PC-9 (cell line): ENCODE data around the gene HSPA1L. TPM values are rescaled to one million over a fixed set of nuclear protein-coding genes. Genes with fewer than 3 reads are reported as not detected.
"Not testable (repeated sequence)": the region's sequence is repeated elsewhere in the genome, so short reads cannot be mapped to it uniquely, and the experiment has no call there.

Experiments
- Bru-seq: library from RNA; stranded (reverse); fragments of 400-500 nt; gene quantifications from one replicate; lab custom pipeline; 2021; lab: Mats Ljungman, UMichigan
- BruChase-seq, 2 experiments: library from RNA; stranded (reverse); fragments of 400-500 nt; gene quantifications; one replicate each; lab custom pipeline; 2021; lab: Mats Ljungman, UMichigan
- BruUV-seq: library from RNA; stranded (reverse); fragments of 400-500 nt; replicated peaks from 2 replicates; lab custom pipeline; 2021; lab: Mats Ljungman, UMichigan
- CTCF ChIA-PET: fragments of 300-600 bp; sonication (Branson Sonifier 250); formaldehyde crosslinking; loops from one replicate; lab custom pipeline; 2022; ENCODE audit warnings: antibody characterized with exemption; lab: Charles Lee
- POLR2A ChIA-PET: fragments of 300-600 bp; sonication (Branson Sonifier 250); formaldehyde crosslinking; loops from one replicate; lab custom pipeline; 2022; ENCODE audit warnings: antibody characterized with exemption; ENCODE audit not compliant: unreplicated experiment; lab: Charles Lee
- DNase-seq, 2 experiments: peaks; one replicate each; pipeline versions ENCODE4 v3.0.0 to v3.0.0-alpha.2; 2015 to 2022; ENCODE audit warnings: mixed read lengths in 1 of 2
- H2AFZ ChIP-seq: fragments of 200-600 bp; sonication (generic); 2 replicates; pipeline ENCODE4 v1.8.1; 2017; ENCODE audit warnings: antibody characterized with exemption
- H3F3A ChIP-seq: fragments of 200-600 bp; sonication (generic); 2 replicates; pipeline ENCODE4 v1.8.1; 2017; ENCODE audit warnings: antibody characterized with exemption, mild to moderate bottlenecking, low read depth; ENCODE audit not compliant: insufficient read depth
- H3K27ac ChIP-seq: fragments of 200-600 bp; sonication (generic); 2 replicates; pipeline ENCODE4 v1.6.1; 2016; ENCODE audit warnings: mixed run types
- H3K27me3 ChIP-seq: fragments of 200-600 bp; sonication (generic); 2 replicates; pipeline ENCODE4 v1.6.1; 2016; ENCODE audit warnings: low read depth, mixed run types; ENCODE audit not compliant: insufficient read depth
- H3K36me3 ChIP-seq: fragments of 200-600 bp; sonication (generic); 2 replicates; pipeline ENCODE4 v1.6.1; 2016; ENCODE audit warnings: low read depth, mixed run types
- H3K4me1 ChIP-seq: fragments of 200-600 bp; sonication (generic); replicated peaks from 2 replicates; pipeline ENCODE4 v1.6.1; 2016; ENCODE audit warnings: mixed run types; ENCODE audit not compliant: insufficient read depth
- H3K4me2 ChIP-seq: fragments of 200-600 bp; sonication (generic); 2 replicates; pipeline ENCODE4 v1.6.1; 2017; ENCODE audit warnings: mixed run types
- H3K4me3 ChIP-seq: fragments of 200-600 bp; sonication (generic); 2 replicates; pipeline ENCODE4 v1.6.1; 2016; ENCODE audit warnings: mixed run types
- H3K79me2 ChIP-seq: fragments of 200-600 bp; sonication (generic); 2 replicates; pipeline ENCODE4 v1.6.1; 2017; ENCODE audit warnings: low read depth, mixed run types
- H3K9me2 ChIP-seq: fragments of 200-600 bp; sonication (generic); 2 replicates; pipeline ENCODE4 v1.8.1; 2017; ENCODE audit warnings: mild to moderate bottlenecking; ENCODE audit not compliant: insufficient read depth
- H3K9me3 ChIP-seq: fragments of 200-600 bp; sonication (generic); 2 replicates; pipeline ENCODE4 v1.8.1; 2016; ENCODE audit warnings: low read depth; ENCODE audit not compliant: insufficient read depth
- H4K20me1 ChIP-seq: fragments of 200-600 bp; sonication (generic); 2 replicates; pipeline ENCODE4 v1.8.1; 2017; ENCODE audit not compliant: insufficient read depth
- EZH2 ChIP-seq: fragments of 200-600 bp; sonication (generic); IDR thresholded peaks from 2 replicates; pipeline ENCODE4 v1.8.0; 2017; ENCODE audit warnings: antibody characterized with exemption, low read depth
- intact Hi-C: fragments of 100-400 bp; cut with micrococcal nuclease; formaldehyde crosslinking; loops from one replicate; pipeline ENCODE4 v1.10.0; 2022; ENCODE audit not compliant: unreplicated experiment
- long read RNA-seq: library from polyadenylated mRNA; stranded (forward); transcript quantifications from one replicate; pipeline ENCODE4 v2.0.0, GENCODE V29; 2022
- total RNA-seq: library from RNA; stranded (reverse); gene quantifications from 2 replicates; pipeline ENCODE4 v1.2.3, GENCODE V29; 2021
- TF ChIP-seq, protein P1 (sequence below): fragments of 200-600 bp; sonication (generic); conservative IDR thresholded peaks from 2 replicates; pipeline ENCODE4 v1.6.1; 2017; ENCODE audit warnings: mixed run types, antibody characterized with exemption, mild to moderate bottlenecking, moderate library complexity

The HSPA1L gene
- total RNA-seq (2.3 and 2.6 TPM in 2 replicates), Bru-seq, nascent RNA (percentile 35 among the genes with signal in this experiment), BruChase-seq, experiment 1, labeled RNA remaining after a 2-hour chase (percentile 44 among the genes with signal in this experiment), BruChase-seq, experiment 2, labeled RNA remaining after a 6-hour chase (percentile 36 among the genes with signal in this experiment)
- long read RNA-seq, partial matches to known transcripts = 0 of 3 reads
- long read RNA-seq, other reads (novel, unspliced or antisense) = 2 of 3 reads

DNA sequence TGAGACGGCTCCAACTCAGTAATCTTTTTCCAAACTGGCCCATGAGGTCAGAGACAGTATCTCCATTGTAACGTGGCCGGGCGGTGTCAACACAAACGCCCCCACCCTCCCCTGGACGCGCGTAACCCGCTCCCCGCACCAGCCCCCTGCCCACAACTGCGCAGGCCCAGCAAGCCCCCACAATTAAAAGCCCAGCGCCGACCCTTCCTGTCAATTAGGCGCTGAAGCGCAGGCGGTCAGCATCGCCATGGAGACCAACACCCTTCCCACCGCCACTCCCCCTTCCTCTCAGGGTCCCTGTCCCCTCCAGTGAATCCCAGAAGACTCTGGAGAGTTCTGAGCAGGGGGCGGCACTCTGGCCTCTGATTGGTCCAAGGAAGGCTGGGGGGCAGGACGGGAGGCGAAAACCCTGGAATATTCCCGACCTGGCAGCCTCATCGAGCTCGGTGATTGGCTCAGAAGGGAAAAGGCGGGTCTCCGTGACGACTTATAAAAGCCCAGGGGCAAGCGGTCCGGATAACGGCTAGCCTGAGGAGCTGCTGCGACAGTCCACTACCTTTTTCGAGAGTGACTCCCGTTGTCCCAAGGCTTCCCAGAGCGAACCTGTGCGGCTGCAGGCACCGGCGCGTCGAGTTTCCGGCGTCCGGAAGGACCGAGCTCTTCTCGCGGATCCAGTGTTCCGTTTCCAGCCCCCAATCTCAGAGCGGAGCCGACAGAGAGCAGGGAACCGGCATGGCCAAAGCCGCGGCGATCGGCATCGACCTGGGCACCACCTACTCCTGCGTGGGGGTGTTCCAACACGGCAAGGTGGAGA lies at the start of gene HSPA1L, which contains the start of gene HSPA1A:
HSPA1L (minus strand) TSS at position 259 of the 814 bp plus-strand sequence. CDS start 3,311 bp downstream, outside the sequence.
HSPA1A (plus strand) TSS at position 519 of the 814 bp plus-strand sequence; CDS start at position 733, 214 bp downstream.
- TSS peak; percentile 94 for BruUV-seq
- peaks cover 49% of the 10 kb centered on the region for H3K79me2 ChIP-seq
- H3K4me1 ChIP-seq = peaks cover 22% of the 10 kb centered on the region
- peaks cover 19% of the 10 kb centered on the region for H4K20me1 ChIP-seq
- H3K9me2 ChIP-seq = no peaks in the 10 kb centered on the region
- ChIA-PET CTCF (interaction anchor here (0.5 to 1.4 kb wide), 2 partner anchors 19 to 64 kb away, joined by 3 to 4 read pairs; partner anchors contain the start of genes SLC44A4 and VARS1), POLR2A (interaction anchor here (0.6 to 1.9 kb wide), 12 partner anchors 8 to 1157 kb away, joined by 3 to 42 read pairs (median 5); partner anchors contain the start of genes HSPA1B, LSM2, NEU1 and VARS1)
- no peaks in the 10 kb centered on the region for H3K9me3 ChIP-seq
- TF ChIP-seq EZH2 = no peak
- TF ChIP-seq, protein P1, sequence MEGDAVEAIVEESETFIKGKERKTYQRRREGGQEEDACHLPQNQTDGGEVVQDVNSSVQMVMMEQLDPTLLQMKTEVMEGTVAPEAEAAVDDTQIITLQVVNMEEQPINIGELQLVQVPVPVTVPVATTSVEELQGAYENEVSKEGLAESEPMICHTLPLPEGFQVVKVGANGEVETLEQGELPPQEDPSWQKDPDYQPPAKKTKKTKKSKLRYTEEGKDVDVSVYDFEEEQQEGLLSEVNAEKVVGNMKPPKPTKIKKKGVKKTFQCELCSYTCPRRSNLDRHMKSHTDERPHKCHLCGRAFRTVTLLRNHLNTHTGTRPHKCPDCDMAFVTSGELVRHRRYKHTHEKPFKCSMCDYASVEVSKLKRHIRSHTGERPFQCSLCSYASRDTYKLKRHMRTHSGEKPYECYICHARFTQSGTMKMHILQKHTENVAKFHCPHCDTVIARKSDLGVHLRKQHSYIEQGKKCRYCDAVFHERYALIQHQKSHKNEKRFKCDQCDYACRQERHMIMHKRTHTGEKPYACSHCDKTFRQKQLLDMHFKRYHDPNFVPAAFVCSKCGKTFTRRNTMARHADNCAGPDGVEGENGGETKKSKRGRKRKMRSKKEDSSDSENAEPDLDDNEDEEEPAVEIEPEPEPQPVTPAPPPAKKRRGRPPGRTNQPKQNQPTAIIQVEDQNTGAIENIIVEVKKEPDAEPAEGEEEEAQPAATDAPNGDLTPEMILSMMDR = no peak
- H3K27me3 ChIP-seq = no peaks in the 10 kb centered on the region
- no peaks in the 10 kb centered on the region for H3K36me3 ChIP-seq
- peak within 1 kb of the TSS; percentile 92 for H3K27ac ChIP-seq
- peaks cover 47% of the 10 kb centered on the region for H3F3A ChIP-seq
- H3K4me3 ChIP-seq = peak within 1 kb of the TSS; percentile 84
- peak within 1 kb of the TSS; percentile 100 for H3K4me2 ChIP-seq
- H2AFZ ChIP-seq = peak within 1 kb of the TSS; percentile 97
- peak; percentile 94 to 97 for DNase-seq
- intact Hi-C loops = loop anchor here (2.0 kb wide), 3 partner anchors 16 to 38 kb away; partner anchors contain the start of gene VWA7

DNA sequence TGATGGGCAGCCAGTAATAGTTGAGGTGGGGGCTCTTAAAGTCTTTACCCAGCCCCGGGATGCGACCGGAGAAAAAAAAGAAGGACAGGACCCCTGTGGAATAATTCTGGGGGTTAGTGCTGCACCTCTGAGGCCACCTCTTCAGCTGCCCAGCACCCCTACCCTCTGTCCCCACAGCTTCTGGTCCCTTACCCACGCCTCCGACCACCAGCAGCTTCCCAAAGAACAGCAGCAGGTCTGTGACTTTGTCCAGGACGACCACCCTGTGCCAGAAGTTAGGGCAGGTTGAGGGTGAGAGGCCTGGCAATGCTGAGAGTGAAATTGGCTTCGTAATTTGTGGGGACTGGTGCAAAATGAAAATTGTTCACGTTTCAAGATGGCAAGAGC lies 49.7 kb upstream of the HSPA1L start:
- Histone ChIP-seq H3K9me3 (no peaks in the 10 kb centered on the region), H3K27ac (no peak overlapping the region), H3K79me2 (no peaks in the 10 kb centered on the region), H2AFZ (no peak overlapping the region), H3K9me2 (no peaks in the 10 kb centered on the region), H3K4me3 (no peak overlapping the region), H4K20me1 (no peaks in the 10 kb centered on the region), H3K4me1 (peaks cover 23% of the 10 kb centered on the region), H3K36me3 (no peaks in the 10 kb centered on the region), H3F3A (peaks cover 22% of the 10 kb centered on the region), H3K27me3 (no peaks in the 10 kb centered on the region), H3K4me2 (peak overlapping the region; percentile 17)
- intact Hi-C loops = no loop called here
- TF ChIP-seq, protein P1 = no peak
- TF ChIP-seq EZH2 = no peak
- POLR2A ChIA-PET = interaction anchor here (0.6 to 0.7 kb wide), 2 partner anchors 219 to 228 kb away, joined by 4 read pairs; no protein-coding TSS in a partner anchor
- CTCF ChIA-PET = no interaction called here
- no peak for DNase-seq
- no TSS peak for BruUV-seq

DNA sequence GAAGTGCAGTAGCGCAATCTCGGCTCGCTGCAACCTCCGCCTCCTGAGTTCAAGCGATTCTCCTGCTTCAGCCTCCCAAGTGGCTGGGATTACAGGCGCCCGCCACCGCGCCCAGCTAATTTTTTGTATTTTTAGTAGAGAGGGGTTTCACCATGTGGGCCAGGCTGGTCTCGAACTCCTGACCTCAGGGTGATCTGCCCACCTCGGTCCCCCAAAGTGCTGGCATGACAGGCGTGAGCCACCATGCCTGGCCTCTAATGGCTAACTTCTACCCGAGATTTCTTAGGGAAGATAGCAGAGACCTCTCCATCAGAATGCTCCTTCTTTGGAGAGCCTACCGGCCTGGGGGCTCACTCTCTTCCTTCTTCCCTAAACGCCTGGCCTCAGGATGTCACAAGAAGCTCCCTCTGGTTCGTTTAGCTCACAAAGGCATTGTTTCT lies 49.1 kb upstream of the HSPA1L start:
- H3K9me3 ChIP-seq, H3K27me3 ChIP-seq, H3K9me2 ChIP-seq, H3K36me3 ChIP-seq, DNase-seq, H3K79me2 ChIP-seq, BruUV-seq, H4K20me1 ChIP-seq, intact Hi-C loops: not testable (repeated sequence)
- POLR2A ChIA-PET = interaction anchor here (0.6 kb wide), 1 partner anchor 1107 kb away, joined by 3 read pairs; no protein-coding TSS in a partner anchor
- peak overlapping the region; percentile 79 for H3K4me2 ChIP-seq
- peaks cover 22% of the 10 kb centered on the region for H3F3A ChIP-seq
- peak overlapping the region; percentile 78 for H2AFZ ChIP-seq
- CTCF ChIA-PET = interaction anchor here (0.6 to 1.2 kb wide), 2 partner anchors 91 to 190 kb away, joined by 3 read pairs; no protein-coding TSS in a partner anchor
- peak overlapping the region; percentile 70 for H3K27ac ChIP-seq
- TF ChIP-seq, protein P1 = 0 out of 2 replicates have a peak, but pooled peaks have one; percentile 15
- H3K4me3 ChIP-seq = peak overlapping the region; percentile 57; the same call in 1 of the 2 replicates
- peaks cover 23% of the 10 kb centered on the region for H3K4me1 ChIP-seq
